GM12872 (cell line): ENCODE measurements around the gene TTC14.

ENCODE experiments used
- TF ChIP-seq, protein P1 (sequence below): IDR thresholded peaks from 3 replicates; pipeline ENCODE4 v1.5.1; 2011; ENCODE audit warnings: low read depth, mild to moderate bottlenecking, low read length, moderate library complexity; ENCODE audit not compliant: insufficient read depth

TTC14 gene

DNA sequence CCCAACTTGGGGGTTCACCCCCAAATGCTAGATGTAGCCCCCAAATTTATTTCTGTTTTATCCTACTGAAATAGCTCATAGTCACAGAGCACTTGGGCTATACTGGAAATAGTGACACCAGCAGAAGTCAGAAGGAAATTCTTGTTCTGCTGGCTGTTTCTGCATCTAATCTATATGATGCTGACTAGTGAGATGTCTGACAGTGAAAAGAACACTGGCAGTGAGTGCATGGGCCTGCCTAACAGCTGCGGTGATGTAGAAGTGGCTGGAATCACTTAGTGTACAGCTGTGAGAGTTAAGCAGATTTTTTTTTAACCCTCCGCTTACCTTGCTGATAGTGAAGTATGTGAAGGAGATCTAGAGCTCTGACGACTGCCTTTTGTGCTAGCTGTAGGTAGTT is 14.0 kb downstream of the TTC14 start:
- TF ChIP-seq, protein P1, sequence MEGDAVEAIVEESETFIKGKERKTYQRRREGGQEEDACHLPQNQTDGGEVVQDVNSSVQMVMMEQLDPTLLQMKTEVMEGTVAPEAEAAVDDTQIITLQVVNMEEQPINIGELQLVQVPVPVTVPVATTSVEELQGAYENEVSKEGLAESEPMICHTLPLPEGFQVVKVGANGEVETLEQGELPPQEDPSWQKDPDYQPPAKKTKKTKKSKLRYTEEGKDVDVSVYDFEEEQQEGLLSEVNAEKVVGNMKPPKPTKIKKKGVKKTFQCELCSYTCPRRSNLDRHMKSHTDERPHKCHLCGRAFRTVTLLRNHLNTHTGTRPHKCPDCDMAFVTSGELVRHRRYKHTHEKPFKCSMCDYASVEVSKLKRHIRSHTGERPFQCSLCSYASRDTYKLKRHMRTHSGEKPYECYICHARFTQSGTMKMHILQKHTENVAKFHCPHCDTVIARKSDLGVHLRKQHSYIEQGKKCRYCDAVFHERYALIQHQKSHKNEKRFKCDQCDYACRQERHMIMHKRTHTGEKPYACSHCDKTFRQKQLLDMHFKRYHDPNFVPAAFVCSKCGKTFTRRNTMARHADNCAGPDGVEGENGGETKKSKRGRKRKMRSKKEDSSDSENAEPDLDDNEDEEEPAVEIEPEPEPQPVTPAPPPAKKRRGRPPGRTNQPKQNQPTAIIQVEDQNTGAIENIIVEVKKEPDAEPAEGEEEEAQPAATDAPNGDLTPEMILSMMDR = no peak

DNA sequence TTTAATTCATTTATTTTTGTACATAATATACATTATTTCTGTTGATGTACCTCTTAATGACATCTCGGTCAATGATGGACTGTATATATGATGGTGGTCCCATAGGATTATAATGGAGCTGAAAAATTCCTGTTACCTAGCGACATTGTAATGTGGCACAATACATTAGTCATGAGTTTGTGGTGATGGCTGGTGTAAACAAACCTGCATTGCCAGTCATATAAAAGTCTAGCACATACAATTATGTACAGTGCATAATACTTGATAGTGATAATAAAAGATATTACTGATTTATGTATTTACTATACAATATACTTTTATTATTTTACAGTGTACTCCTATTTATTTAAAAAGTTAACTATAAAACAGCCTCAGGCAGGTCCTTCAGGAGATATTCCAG is 15.1 kb downstream of the TTC14 start:
- TF ChIP-seq, protein P1 = no peak

- TF ChIP-seq, protein P1 = no peak
Observed at GRCh38 chr3:180619723-180620122, 17.8 kb downstream of the TTC14 start.

DNA sequence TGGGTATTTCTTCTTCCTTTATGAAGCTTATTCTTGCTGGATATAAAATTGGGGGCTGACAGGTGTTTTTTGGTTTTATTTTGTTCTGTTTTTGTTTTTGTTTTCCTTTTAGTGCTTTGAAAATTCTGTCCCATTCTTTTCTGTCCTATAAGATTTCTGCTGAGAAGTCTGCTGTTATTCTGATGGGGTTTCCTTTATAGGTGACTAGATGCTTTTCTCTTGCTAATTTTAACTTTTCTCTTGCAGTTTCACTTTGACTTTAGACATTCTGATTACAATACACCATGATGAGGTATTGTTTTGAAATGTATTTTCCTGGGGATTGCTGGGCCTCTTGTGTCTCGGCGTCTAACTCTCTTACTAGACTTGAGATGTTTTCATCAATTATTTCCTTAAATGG is 22.8 kb downstream of the TTC14 start:
- TF ChIP-seq, protein P1 = no peak

DNA sequence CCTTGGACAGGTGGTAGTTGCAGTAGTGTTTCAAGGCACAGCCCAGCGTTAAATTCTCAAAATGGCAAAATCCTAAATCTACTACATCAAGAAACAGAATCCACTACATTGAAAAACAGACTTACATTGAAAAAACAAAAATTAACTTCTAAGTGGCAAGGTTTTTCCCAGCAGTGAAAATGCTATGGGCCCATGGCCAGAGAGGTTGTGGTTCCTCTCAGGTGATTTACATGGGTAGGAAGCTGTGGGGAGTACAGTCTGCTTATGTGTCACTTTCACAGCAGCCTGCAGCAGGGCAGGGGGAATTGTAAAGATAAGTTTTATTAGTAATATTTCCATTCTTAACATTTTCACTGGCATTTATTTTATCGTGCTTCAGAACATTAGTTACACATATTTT is 24.9 kb downstream of the TTC14 start:
- TF ChIP-seq, protein P1 = no peak

DNA sequence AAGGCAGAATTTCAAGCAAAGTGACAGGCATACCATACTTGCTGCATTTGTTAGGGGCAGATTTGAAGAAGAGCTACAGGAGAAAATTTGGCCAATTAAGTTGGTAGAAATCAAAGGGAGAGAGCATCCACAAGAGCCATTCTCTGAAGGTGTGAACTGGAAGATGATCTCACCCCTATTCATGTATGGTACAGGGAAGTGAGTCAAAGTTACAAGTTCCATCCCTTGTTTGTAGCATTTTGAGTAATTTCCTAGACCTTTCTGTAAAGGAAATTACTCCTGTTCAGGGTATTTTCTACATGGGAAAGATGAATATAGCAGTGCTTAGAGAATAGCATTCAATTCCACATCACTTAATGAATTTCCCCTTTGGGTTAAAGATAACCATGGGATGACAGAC is 28.4 kb downstream of the TTC14 start:
- TF ChIP-seq, protein P1 = no peak

DNA sequence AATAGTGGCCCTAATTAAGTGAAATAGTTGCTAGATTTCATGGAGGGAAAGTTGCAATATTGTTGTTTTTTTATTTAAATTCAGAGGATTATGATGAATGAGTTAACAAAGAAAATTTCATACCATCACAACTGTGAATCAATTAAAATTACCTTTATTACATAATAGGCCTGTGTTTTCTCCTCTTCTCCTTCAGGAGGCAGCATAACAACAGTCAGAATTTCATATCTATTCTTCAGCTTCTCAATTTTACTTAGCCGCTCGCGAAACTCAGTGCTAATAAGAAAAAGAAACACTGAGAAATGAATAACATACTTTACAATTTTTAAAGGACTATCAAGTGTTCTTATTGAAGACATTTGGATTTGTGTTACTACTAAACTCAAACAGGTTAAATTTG is 29.4 kb downstream of the TTC14 start:
- TF ChIP-seq, protein P1 = no peak

- TF ChIP-seq, protein P1 = peak; percentile 36; the same call in 2 of the 3 replicates
Observed at GRCh38 chr3:180633722-180634121, 31.8 kb downstream of the TTC14 start.
